ENCODE results near the gene S100A12.

The S100A12 gene

GRCh38 chr1:153365696-153366095 lies 9.7 kb downstream of the S100A12 start:
- no peak for TF ChIP-seq CTCF (IDR thresholded peaks at IDR 0.05; ENCODE audit: low read depth, low read length)
- H3K4me3 ChIP-seq (replicated peaks in 1 of 2; ENCODE audit: low read depth in 2 of 2, low read length in 2 of 2) = no peak overlapping the region
- DNase-seq (ENCODE audit: low read depth in 2 of 2) = no peak

DNA sequence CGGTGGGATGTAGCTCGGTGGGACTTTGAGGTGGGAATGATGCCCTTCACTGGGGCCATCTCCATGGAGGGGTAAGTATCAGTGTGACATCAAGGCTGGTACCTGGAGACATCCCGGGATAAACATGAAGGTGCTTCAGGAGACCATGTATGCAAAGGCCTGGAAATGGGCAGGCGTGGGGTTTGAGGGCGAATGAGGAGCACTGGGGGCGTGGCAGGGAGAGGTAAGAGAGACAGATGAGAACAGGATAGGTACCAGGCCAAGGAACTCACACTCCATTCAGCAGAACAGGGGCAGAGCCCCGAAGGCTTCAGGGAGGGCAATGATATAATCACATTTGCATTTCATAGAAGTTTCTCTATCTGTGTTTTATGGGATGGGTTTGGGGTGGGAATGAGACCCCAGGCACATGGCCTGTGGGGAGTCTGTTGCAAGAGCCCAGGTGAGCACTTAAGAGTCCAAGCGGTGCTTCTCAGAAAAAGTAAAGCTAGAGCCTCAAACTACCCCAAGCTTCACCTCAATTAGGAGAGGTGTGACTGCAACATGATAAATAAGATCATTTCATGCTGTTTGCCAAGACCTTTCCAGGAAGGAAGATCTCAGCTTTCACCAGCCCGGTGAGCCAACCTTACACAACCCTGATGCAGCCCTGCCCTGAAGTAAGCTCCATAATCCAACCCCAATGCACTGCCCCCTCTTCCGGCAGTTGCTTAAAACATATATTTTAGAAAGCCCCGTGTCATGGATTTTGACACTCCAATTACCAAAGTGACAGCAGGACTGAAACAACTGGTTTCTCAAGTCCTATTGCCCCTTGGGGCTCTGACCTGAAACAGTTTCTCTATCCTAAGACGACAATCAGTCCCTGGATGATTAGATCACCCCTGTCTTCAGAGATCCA lies 10.4 kb downstream of the S100A12 start:
- no peak overlapping the region for H3K4me3 ChIP-seq (replicated peaks in 1 of 2; ENCODE audit: low read depth in 2 of 2, low read length in 2 of 2)
- no peak for DNase-seq (ENCODE audit: low read depth in 2 of 2)
- no peak for TF ChIP-seq CTCF (IDR thresholded peaks at IDR 0.05; ENCODE audit: low read depth, low read length)

- TF ChIP-seq CTCF (IDR thresholded peaks at IDR 0.05; ENCODE audit: low read depth, low read length) = no peak
- DNase-seq (ENCODE audit: low read depth in 2 of 2) = no peak
- no peak overlapping the region for H3K4me3 ChIP-seq (replicated peaks in 1 of 2; ENCODE audit: low read depth in 2 of 2, low read length in 2 of 2)
Measured at GRCh38 chr1:153364156-153364555, 11.3 kb downstream of the S100A12 start.

DNA sequence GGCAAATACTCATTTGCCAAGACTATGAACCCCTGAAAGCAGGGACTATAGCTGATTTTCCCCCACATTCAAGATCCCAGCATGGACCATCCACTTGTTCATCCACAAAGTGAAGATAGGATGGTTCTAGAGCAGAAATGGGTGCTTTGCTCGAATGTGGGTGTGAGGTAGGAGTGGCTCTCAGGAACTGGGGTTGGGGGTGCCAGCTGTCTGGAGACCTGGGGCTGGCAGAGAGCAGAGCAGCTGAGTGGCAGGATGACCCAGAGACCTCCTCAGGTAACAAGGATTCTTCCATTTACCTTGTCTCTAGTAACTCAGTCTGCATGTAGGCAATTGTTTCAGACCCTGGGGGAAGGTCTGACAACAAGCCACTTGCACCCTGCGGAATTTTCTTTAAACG lies 11.8 kb downstream of the S100A12 start:
- DNase-seq (ENCODE audit: low read depth in 2 of 2) = no peak
- no peak for TF ChIP-seq CTCF (IDR thresholded peaks at IDR 0.05; ENCODE audit: low read depth, low read length)
- no peak overlapping the region for H3K4me3 ChIP-seq (replicated peaks in 1 of 2; ENCODE audit: low read depth in 2 of 2, low read length in 2 of 2)

- DNase-seq (ENCODE audit: low read depth in 2 of 2) = no peak
- H3K4me3 ChIP-seq (replicated peaks in 1 of 2; ENCODE audit: low read depth in 2 of 2, low read length in 2 of 2) = no peak overlapping the region
- TF ChIP-seq CTCF (IDR thresholded peaks at IDR 0.05; ENCODE audit: low read depth, low read length) = no peak
Measured at GRCh38 chr1:153362187-153362775, 13.1 kb downstream of the S100A12 start.

DNA sequence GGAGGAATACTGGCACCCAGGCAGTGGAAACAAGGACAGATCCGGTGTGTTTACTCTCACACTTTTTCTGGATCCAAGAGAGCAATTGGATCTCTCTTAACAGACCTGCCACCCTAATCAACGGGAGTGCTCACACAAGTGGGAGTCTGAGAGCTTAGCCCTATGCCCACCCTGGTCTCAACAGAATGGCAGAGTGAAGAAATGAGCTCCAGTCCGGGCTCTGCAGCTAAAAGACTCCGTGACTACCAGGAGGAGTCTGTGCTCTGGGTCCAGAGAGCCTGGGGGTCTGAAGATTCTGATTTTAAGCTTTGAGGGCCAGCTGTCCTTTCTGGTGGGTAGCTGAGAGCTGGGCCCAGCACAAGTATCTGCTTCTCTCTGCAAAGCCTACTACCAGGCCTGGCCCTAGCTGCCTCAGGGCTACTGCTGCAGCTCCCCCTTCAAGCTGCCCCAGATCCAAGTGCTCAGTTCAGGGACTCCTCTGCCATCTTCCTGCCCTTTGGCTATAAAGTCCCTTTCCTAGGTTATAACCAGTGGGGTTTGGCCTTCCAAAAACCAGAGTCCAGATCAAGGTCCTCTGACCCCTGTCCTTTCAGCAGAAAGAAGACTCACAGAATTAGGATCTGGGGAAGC lies 13.8 kb downstream of the S100A12 start:
- no peak for TF ChIP-seq CTCF (IDR thresholded peaks at IDR 0.05; ENCODE audit: low read depth, low read length)
- H3K4me3 ChIP-seq (replicated peaks in 1 of 2; ENCODE audit: low read depth in 2 of 2, low read length in 2 of 2) = no peak overlapping the region
- DNase-seq (ENCODE audit: low read depth in 2 of 2) = no peak

Data from cardiac fibroblast (primary cell).